ENCODE data around the gene CTU2. TPM values are rescaled to one million over a fixed set of nuclear protein-coding genes. Genes with fewer than 3 reads are reported as not detected.

The CTU2 gene
- total and polyA plus RNA-seq, 2 of the 4 experiments (the other 2 are of a cell fraction) = 12.9 to 18.4 TPM

GRCh38 chr16:88720396-88720970, 14.2 kb downstream of the CTU2 start:
- Histone ChIP-seq H4K8ac (ENCODE audit: low read depth in 2 of 2, low read length in 2 of 2) (no peak overlapping the region), H2AK5ac (ENCODE audit: low read depth, low read length) (no peak overlapping the region), H4K5ac (ENCODE audit: low read depth, low read length) (no peak overlapping the region), H4K91ac (ENCODE audit: insufficient read depth, low read depth, low read length) (no peak overlapping the region), H3K9me3 (ENCODE audit: control insufficient read depth, insufficient read depth, low read length) (no peaks in the 10 kb centered on the region), H3K9ac (ENCODE audit: low read depth, low read length) (no peak overlapping the region), H3K27ac (ENCODE audit: insufficient read depth, low read length) (no peak overlapping the region), H3K4ac (ENCODE audit: low read depth, low read length) (no peak overlapping the region), H2BK15ac (ENCODE audit: low read depth, low read length) (no peak overlapping the region), H4K20me1 (ENCODE audit: insufficient read depth, low read length) (peaks cover 24% of the 10 kb centered on the region), H3K36me3 (ENCODE audit: control insufficient read depth, insufficient read depth, low read length) (peaks cover 95% of the 10 kb centered on the region), H3K18ac (ENCODE audit: low read depth, low read length) (no peak overlapping the region), H3K23ac (ENCODE audit: low read depth, low read length) (no peak overlapping the region), H2BK20ac (ENCODE audit: low read depth, low read length) (no peak overlapping the region), H3K79me1 (ENCODE audit: low read depth in 1 of 2, low read length in 2 of 2) (peaks cover 5 to 22% of the 10 kb centered on the region in 2 experiments; a peak in 3 of 4 replicates), H3K9me1 (ENCODE audit: insufficient read depth, low read length) (no peaks in the 10 kb centered on the region), H3K27me3 (ENCODE audit: control insufficient read depth, insufficient read depth, low read length) (no peaks in the 10 kb centered on the region), H3K14ac (replicated peaks; ENCODE audit: low read depth, low read length) (no peak overlapping the region), H2AFZ (replicated peaks; ENCODE audit: low read length, poor library complexity) (no peak overlapping the region), H3K4me3 (ENCODE audit: insufficient read depth, low read depth, low read length) (no peak overlapping the region), H2AK9ac (replicated peaks; ENCODE audit: low read depth, low read length, poor library complexity) (no peak overlapping the region), H3K4me2 (ENCODE audit: low read depth, low read length) (no peak overlapping the region), H3K4me1 (ENCODE audit: control insufficient read depth, insufficient read depth, low read length) (no peaks in the 10 kb centered on the region), H2BK120ac (ENCODE audit: low read depth, low read length) (no peak overlapping the region), H2BK5ac (ENCODE audit: low read depth, low read length, poor library complexity, severe bottlenecking) (no peak overlapping the region), H3K56ac (ENCODE audit: extremely low read depth, insufficient read depth, low read length) (no peak overlapping the region)
- TSS peak; percentile 28 for BruUV-seq (replicated peaks)
- DNase-seq = no peak
- no peak for ATAC-seq (ENCODE audit: low read depth)
- no peak for TF ChIP-seq FOS (IDR thresholded peaks at IDR 0.05; ENCODE audit: low read depth, low read length)
- TF ChIP-seq BHLHE40 (IDR thresholded peaks at IDR 0.05; ENCODE audit: low read depth, low read length) = no peak
- TF ChIP-seq NFE2L2 (IDR thresholded peaks at IDR 0.05; ENCODE audit: low read depth, low read length) = no peak
- no peak for TF ChIP-seq SMC3 (IDR thresholded peaks at IDR 0.05; ENCODE audit: low read depth, low read length)
- TF ChIP-seq MAFK (IDR thresholded peaks at IDR 0.05; ENCODE audit: low read depth, low read length) = no peak
- TF ChIP-seq USF2 (IDR thresholded peaks at IDR 0.05; ENCODE audit: low read depth, low read length) = no peak
- TF ChIP-seq MXI1 (IDR thresholded peaks at IDR 0.05; ENCODE audit: borderline replicate concordance, low read depth, low read length) = no peak
- TF ChIP-seq POLR2A (IDR thresholded peaks at IDR 0.05; ENCODE audit: low read depth, low read length) = no peak
- TF ChIP-seq MAZ (IDR thresholded peaks at IDR 0.05; ENCODE audit: borderline replicate concordance, low read depth, low read length) = no peak
- no peak for TF ChIP-seq ELK1 (IDR thresholded peaks at IDR 0.05; ENCODE audit: borderline replicate concordance, low read depth, low read length)
- TF ChIP-seq CTCF (conservative IDR thresholded peaks at IDR 0.05; ENCODE audit: low read depth, low read length) = no peak
- no peak for TF ChIP-seq RCOR1 (IDR thresholded peaks at IDR 0.05; ENCODE audit: insufficient replicate concordance, low read length)
- no peak for TF ChIP-seq CHD1 (IDR thresholded peaks at IDR 0.05; ENCODE audit: low read depth, low read length)
- no peak for TF ChIP-seq RAD21 (IDR thresholded peaks at IDR 0.05; ENCODE audit: low read length)
- no peak for TF ChIP-seq RFX5 (IDR thresholded peaks at IDR 0.05; ENCODE audit: low read depth, low read length)
- intact Hi-C loops (cut with micrococcal nuclease) = no loop called here
- ChIA-PET CTCF (no interaction called here), POLR2A (ENCODE audit: unreplicated experiment) (no interaction called here)
- in situ Hi-C loops (cut with MboI; ENCODE audit: low sequenced_read_pairs) = no loop called here
- 89% methylated on average over 4 of the region's 23 CpGs; no CpG with 5 or more reads in 1 of the 2 experiments for WGBS, 2 experiments (ENCODE audit: extremely low coverage in 2 of 2, insufficient read length in 1 of 2)
- dilution Hi-C loops (cut with HindIII; ENCODE audit: low sequenced_read_pairs, unreplicated experiment) = no loop called here

All from IMR-90 (cell line).